Gastroesophageal sphincter (tissue), 4 donors: ENCODE data around the gene IRX3. TPM values are rescaled to one million over a fixed set of nuclear protein-coding genes. Genes with fewer than 3 reads are reported as not detected.

Experiments
- ATAC-seq: fragments of 150-250 bp; one replicate; pipeline ENCODE4 v1.9.1; 2016; ENCODE audit warnings: mild to moderate bottlenecking, moderate library complexity
- H3K27ac ChIP-seq, 4 donors: fragments of 200-600 bp; sonication (generic) in 3 of 4; 1 replicate in 3 of 4; 2 replicates in 1 of 4; pipeline ENCODE4 v1.5.1; 2016 to 2019
- H3K27me3 ChIP-seq: fragments of 200-600 bp; sonication (generic); one replicate; pipeline ENCODE4 v1.5.1; 2019
- H3K36me3 ChIP-seq, 2 donors: fragments of 200-600 bp; sonication (generic); one replicate each; pipeline ENCODE4 v1.5.1; 2019; ENCODE audit warnings: control low read depth in 1 of 2
- H3K4me1 ChIP-seq, 3 donors: fragments of 200-600 bp; sonication (generic); 1 replicate in 2 of 3; 2 replicates in 1 of 3; pipeline ENCODE4 v1.5.1; 2016 to 2019; ENCODE audit warnings: control low read depth in 2 of 3
- H3K4me3 ChIP-seq, 2 donors: fragments of 200-600 bp; sonication (generic); one replicate each; pipeline ENCODE4 v1.5.1; 2019; ENCODE audit warnings: mild to moderate bottlenecking in 1 of 2, moderate library complexity in 1 of 2
- H3K9me3 ChIP-seq, 3 donors: fragments of 200-600 bp; sonication (generic); one replicate each; pipeline ENCODE4 v1.5.1; 2017 to 2019; ENCODE audit warnings: control low read depth in 2 of 3
- EP300 ChIP-seq: sonication (generic); formaldehyde crosslinking; IDR thresholded peaks from one replicate; pipeline ENCODE4 v1.6.1; 2017; ENCODE audit warnings: antibody characterized with exemption, mild to moderate bottlenecking
- POLR2A ChIP-seq, 2 donors: fragments of 450-650 bp; IDR thresholded peaks; one replicate each; pipeline ENCODE4 v1.6.1; 2017; ENCODE audit warnings: antibody characterized with exemption in 2 of 2, mild to moderate bottlenecking in 2 of 2, moderate library complexity in 1 of 2
- POLR2AphosphoS5 ChIP-seq: sonication (generic); formaldehyde crosslinking; IDR thresholded peaks from one replicate; pipeline ENCODE4 v1.6.1; 2017; ENCODE audit warnings: antibody characterized with exemption
- WGBS, 2 donors: methylation state at CpG; one replicate each; pipeline ENCODE4 v1.1.5; 2018; ENCODE audit warnings: low coverage in 1 of 2; 5-methylcytosine and 5-hydroxymethylcytosine counted together
- total RNA-seq, 4 donors: library from RNA; depleted of rRNA; stranded (reverse); fragments of >200 nt; gene quantifications; one replicate each; pipeline ENCODE4 v1.1.0, GENCODE V29; 2016
- TF ChIP-seq, protein P1 (sequence below), 4 experiments: fragments of 200-600 bp in 2 of 4; fragments of 450-650 bp in 2 of 4; sonication (generic) in 1 of 4; IDR thresholded peaks; one replicate each; pipeline ENCODE4 v1.5.1; 2017 to 2019; ENCODE audit warnings: antibody characterized with exemption in 4 of 4, mild to moderate bottlenecking in 2 of 4, moderate library complexity in 2 of 4

Gene IRX3
- total RNA-seq, 4 donors from 2014 or later = 0.77 to 3.2 (median 0.94) TPM; not detected in 1

- Histone ChIP-seq H3K36me3 (no peaks in the 10 kb centered on the region), H3K4me3 (no peak overlapping the region), H3K9me3 (peaks cover 0 to 5% (median 0%) of the 10 kb centered on the region in 3 donors), H3K27ac (no peak overlapping the region), H3K27me3 (peaks cover 35% of the 10 kb centered on the region), H3K4me1 (no peaks in the 10 kb centered on the region)
- WGBS, 2 donors = 82 to 88% methylated on average over 3 to 5 of the region's 6 CpGs
- TF ChIP-seq POLR2AphosphoS5 (no peak), POLR2A (IDR thresholded peaks at IDR 0.05) (no peak), EP300 (no peak)
- TF ChIP-seq, protein P1, sequence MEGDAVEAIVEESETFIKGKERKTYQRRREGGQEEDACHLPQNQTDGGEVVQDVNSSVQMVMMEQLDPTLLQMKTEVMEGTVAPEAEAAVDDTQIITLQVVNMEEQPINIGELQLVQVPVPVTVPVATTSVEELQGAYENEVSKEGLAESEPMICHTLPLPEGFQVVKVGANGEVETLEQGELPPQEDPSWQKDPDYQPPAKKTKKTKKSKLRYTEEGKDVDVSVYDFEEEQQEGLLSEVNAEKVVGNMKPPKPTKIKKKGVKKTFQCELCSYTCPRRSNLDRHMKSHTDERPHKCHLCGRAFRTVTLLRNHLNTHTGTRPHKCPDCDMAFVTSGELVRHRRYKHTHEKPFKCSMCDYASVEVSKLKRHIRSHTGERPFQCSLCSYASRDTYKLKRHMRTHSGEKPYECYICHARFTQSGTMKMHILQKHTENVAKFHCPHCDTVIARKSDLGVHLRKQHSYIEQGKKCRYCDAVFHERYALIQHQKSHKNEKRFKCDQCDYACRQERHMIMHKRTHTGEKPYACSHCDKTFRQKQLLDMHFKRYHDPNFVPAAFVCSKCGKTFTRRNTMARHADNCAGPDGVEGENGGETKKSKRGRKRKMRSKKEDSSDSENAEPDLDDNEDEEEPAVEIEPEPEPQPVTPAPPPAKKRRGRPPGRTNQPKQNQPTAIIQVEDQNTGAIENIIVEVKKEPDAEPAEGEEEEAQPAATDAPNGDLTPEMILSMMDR (IDR thresholded peaks at IDR 0.05) = no peak
- ATAC-seq = no peak
Measured at GRCh38 chr16:54275956-54276355, 10.6 kb downstream of the IRX3 start.

DNA sequence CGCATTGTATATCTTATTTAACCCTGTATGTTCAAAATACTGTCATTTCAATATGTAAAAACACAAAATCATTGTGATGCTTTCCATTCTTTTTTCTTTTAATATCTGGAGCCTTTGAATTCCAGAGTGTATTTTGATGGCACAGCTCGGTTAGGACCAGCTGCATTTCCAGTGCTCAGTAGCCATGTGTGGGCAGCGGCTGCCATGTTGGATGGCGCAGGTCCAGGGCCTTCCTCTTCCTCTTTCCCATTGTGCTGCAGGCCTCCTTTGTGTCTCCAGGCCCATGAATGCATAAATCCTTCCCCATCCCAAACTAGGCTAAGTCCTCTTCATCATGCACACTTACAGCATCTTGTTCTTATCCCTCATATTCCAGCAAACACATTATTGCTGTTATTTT is 13.0 kb downstream of the IRX3 start:
- 89 to 100% methylated on average over 3 of the region's 4 CpGs for WGBS, 2 donors
- no peak for ATAC-seq
- H3K27ac ChIP-seq = no peak overlapping the region
- H3K9me3 ChIP-seq = peaks cover 0 to 5% (median 0%) of the 10 kb centered on the region in 3 donors
- no peak for TF ChIP-seq POLR2AphosphoS5
- TF ChIP-seq, protein P1 (IDR thresholded peaks at IDR 0.05) = no peak
- TF ChIP-seq EP300 = no peak
- no peak for TF ChIP-seq POLR2A (IDR thresholded peaks at IDR 0.05)
- H3K36me3 ChIP-seq = no peaks in the 10 kb centered on the region
- no peak overlapping the region for H3K4me3 ChIP-seq
- peaks cover 31% of the 10 kb centered on the region for H3K27me3 ChIP-seq
- no peaks in the 10 kb centered on the region for H3K4me1 ChIP-seq

DNA sequence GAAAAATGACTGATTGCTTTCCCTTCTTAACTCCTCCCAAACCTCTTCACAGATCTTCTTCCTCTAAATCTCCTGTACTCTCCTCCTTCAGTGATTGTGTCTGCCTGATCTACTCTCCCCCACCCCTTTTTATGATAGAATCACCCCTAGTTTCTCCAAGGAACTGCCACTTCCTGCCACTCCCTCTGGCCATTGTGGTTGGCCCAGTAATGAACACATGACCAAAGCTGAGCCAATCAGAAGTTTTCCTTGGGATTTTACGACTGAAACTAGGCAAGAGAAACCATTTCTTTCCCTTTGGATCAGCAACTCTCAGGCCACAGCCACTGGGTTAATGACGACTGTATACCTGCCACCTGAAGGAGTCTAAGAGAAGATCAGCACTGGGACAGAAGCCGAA is 15.9 kb downstream of the IRX3 start:
- Histone ChIP-seq H3K27me3 (peaks cover 47% of the 10 kb centered on the region), H3K9me3 (peaks cover 0 to 5% (median 0%) of the 10 kb centered on the region in 3 donors), H3K4me1 (no peaks in the 10 kb centered on the region), H3K4me3 (no peak overlapping the region), H3K27ac (no peak overlapping the region), H3K36me3 (no peaks in the 10 kb centered on the region)
- 92 to 94% methylated on average over 2 to 3 of the region's 3 CpGs for WGBS, 2 donors
- TF ChIP-seq EP300 (no peak), POLR2A (IDR thresholded peaks at IDR 0.05) (no peak), POLR2AphosphoS5 (no peak)
- TF ChIP-seq, protein P1 (IDR thresholded peaks at IDR 0.05) = no peak
- ATAC-seq = no peak

- Histone ChIP-seq H3K9me3 (peaks cover 0 to 5% (median 0%) of the 10 kb centered on the region in 3 donors), H3K36me3 (no peaks in the 10 kb centered on the region), H3K27ac (no peak overlapping the region), H3K27me3 (peaks cover 48% of the 10 kb centered on the region), H3K4me1 (no peaks in the 10 kb centered on the region), H3K4me3 (no peak overlapping the region)
- no peak for ATAC-seq
- TF ChIP-seq POLR2AphosphoS5 (no peak), POLR2A (IDR thresholded peaks at IDR 0.05) (no peak), EP300 (no peak)
- TF ChIP-seq, protein P1 (IDR thresholded peaks at IDR 0.05) = no peak
Measured at GRCh38 chr16:54269461-54269860, 17.1 kb downstream of the IRX3 start.

DNA sequence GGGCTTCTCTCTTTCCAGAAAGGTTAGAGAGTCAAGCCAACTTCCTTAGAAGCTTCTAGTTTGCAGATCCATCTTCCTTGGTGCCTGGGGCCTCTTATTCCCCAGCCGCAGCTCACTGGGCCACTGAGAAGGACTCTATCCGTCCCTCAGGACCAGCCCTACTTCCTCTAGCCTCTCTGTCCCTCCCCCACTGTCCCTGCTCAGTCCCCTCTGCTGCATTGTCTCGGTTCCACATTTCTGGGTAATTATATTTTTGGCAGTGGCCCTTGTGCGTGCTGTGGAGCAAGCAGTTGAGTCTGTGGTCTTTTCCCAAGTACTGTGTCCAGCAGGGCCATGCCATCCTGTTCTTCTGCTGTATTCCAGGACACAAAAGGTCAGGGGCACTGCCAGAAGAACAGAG is 17.8 kb downstream of the IRX3 start:
- TF ChIP-seq, protein P1 (IDR thresholded peaks at IDR 0.05) = no peak
- no peak for TF ChIP-seq EP300
- TF ChIP-seq POLR2A (IDR thresholded peaks at IDR 0.05) = no peak
- TF ChIP-seq POLR2AphosphoS5 = no peak
- Histone ChIP-seq H3K9me3 (peaks cover 0 to 5% (median 0%) of the 10 kb centered on the region in 3 donors), H3K27me3 (peaks cover 49% of the 10 kb centered on the region), H3K4me3 (no peak overlapping the region), H3K27ac (no peak overlapping the region), H3K4me1 (no peaks in the 10 kb centered on the region), H3K36me3 (no peaks in the 10 kb centered on the region)
- 42% methylated on average over 2 of the region's 4 CpGs; no CpG with 5 or more reads in 1 of the 2 donors for WGBS, 2 donors
- ATAC-seq = no peak
